ENCODE results near the gene TMEM43.

Gene TMEM43

DNA sequence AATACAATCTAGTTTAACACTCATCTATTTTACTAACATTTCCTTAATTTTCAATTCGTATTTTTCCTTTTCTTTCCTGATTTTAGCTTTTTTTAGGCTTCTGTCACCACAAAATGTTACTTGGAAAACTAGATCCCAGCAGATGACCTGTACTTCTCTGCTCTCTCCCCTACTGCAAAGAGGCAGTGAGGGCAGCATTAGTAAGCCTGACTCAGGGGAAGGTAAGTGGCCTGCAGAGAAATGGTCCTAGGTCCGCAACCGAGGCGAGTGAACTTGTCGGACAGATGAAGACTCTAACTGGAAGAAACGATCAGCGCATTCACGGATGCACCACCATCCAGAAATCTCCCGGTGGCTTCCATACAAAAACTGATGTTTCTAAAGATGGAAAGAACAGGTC lies 20.4 kb downstream of the TMEM43 start:
- Histone ChIP-seq H2BK120ac (ENCODE audit: low read depth, low read length) (no peak overlapping the region), H2BK12ac (ENCODE audit: low read length in 2 of 2) (peak overlapping the region in 1 of 2 experiments; percentile 44), H3K9me3 (ENCODE audit: control insufficient read depth, low read length) (no peaks in the 10 kb centered on the region), H3K4me1 (ENCODE audit: control insufficient read depth, insufficient read depth, low read depth, low read length) (peaks cover 31% of the 10 kb centered on the region), H2AK5ac (ENCODE audit: low read length, severe bottlenecking) (peak overlapping the region; percentile 3), H2AFZ (ENCODE audit: low read depth, low read length) (no peak overlapping the region), H3K23ac (ENCODE audit: low read length in 2 of 2) (no peak overlapping the region), H3K4ac (ENCODE audit: low read depth in 1 of 2, low read length in 2 of 2) (no peak overlapping the region), H2BK15ac (ENCODE audit: low read depth, poor library complexity, severe bottlenecking) (no peak overlapping the region), H3K27ac (ENCODE audit: low read length, poor library complexity, severe bottlenecking) (peak overlapping the region; percentile 12), H3K14ac (ENCODE audit: low read length in 2 of 2) (no peak overlapping the region), H4K8ac (ENCODE audit: low read length) (no peak overlapping the region), H3K18ac (ENCODE audit: low read depth in 1 of 2, low read length in 2 of 2) (peak overlapping the region in 1 of 2 experiments; percentile 81), H3K4me3 (ENCODE audit: insufficient read depth in 1 of 2, low read depth in 1 of 2, low read length in 2 of 2) (peak overlapping the region in 1 of 2 experiments; percentile 58), H3K79me1 (replicated peaks; ENCODE audit: low read length, poor library complexity, severe bottlenecking) (peaks cover 17% of the 10 kb centered on the region), H3K27me3 (ENCODE audit: control insufficient read depth in 1 of 2, insufficient read depth in 1 of 2, low read length in 2 of 2) (no peaks in the 10 kb centered on the region), H4K91ac (ENCODE audit: low read length) (no peak overlapping the region), H3K9ac (ENCODE audit: low read length) (peak overlapping the region; percentile 95), H3K4me2 (ENCODE audit: low read length, poor library complexity, severe bottlenecking) (no peak overlapping the region), H3K36me3 (ENCODE audit: control insufficient read depth in 1 of 2, insufficient read depth in 2 of 2, low read depth in 1 of 2, low read length in 2 of 2) (peaks cover 58 to 70% of the 10 kb centered on the region in 2 experiments), H2BK5ac (ENCODE audit: low read depth, low read length, poor library complexity, severe bottlenecking) (no peak overlapping the region)
- WGBS: 65% methylated on average over 9 of the region's 9 CpGs
- DNase-seq: peak; percentile 59

DNA sequence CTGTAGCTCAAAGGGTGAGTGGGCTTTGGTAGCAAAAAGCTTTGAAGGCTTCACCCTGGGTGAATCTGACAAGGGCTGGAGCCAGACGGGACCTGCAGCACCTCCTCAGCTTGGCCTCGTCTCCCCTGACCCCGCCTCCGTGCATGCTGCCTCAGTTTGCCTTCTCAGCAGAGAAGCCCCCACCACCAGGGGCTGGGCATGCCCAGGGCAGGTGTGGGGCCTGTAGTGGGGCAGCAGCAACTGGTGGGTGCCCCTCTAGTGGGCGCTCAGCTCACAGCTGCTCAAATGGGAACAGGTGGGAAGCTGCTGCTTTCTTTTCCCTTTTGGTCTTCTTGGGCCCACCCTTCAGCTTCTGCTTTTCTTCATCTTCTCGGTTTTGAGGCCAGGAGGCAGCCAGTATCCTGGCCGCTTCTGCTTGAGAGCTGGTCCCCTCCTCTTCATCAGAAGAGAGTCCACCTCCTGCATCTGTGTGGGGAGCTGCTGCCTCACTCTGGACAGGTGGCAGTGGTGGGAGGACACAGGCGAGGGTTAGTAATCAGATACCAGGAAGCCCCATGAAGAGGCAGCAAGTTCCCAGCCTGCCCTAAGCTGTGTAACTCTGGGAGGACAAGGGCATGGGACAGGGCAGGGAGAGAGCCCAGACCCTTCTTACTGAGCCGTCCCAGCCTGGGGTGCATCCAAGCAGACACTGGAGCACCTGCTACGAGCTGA lies 21.0 kb downstream of the TMEM43 start:
- Histone ChIP-seq H2BK15ac (ENCODE audit: low read depth, poor library complexity, severe bottlenecking) (peak overlapping the region; percentile 26), H3K27ac (ENCODE audit: low read length, poor library complexity, severe bottlenecking) (peak overlapping the region; percentile 12), H2AFZ (ENCODE audit: low read depth, low read length) (no peak overlapping the region), H3K23ac (ENCODE audit: low read length in 2 of 2) (no peak overlapping the region), H2BK12ac (ENCODE audit: low read length in 2 of 2) (peak overlapping the region in 1 of 2 experiments; percentile 26), H3K4me1 (ENCODE audit: control insufficient read depth, insufficient read depth, low read depth, low read length) (peaks cover 31% of the 10 kb centered on the region), H2BK5ac (ENCODE audit: low read depth, low read length, poor library complexity, severe bottlenecking) (no peak overlapping the region), H3K27me3 (ENCODE audit: control insufficient read depth in 1 of 2, insufficient read depth in 1 of 2, low read length in 2 of 2) (no peaks in the 10 kb centered on the region), H3K4ac (ENCODE audit: low read depth in 1 of 2, low read length in 2 of 2) (no peak overlapping the region), H3K9me3 (ENCODE audit: control insufficient read depth, low read length) (no peaks in the 10 kb centered on the region), H3K9ac (ENCODE audit: low read length) (peak overlapping the region; percentile 95), H3K36me3 (ENCODE audit: control insufficient read depth in 1 of 2, insufficient read depth in 2 of 2, low read depth in 1 of 2, low read length in 2 of 2) (peaks cover 58 to 70% of the 10 kb centered on the region in 2 experiments), H3K14ac (ENCODE audit: low read length in 2 of 2) (no peak overlapping the region), H4K91ac (ENCODE audit: low read length) (peak overlapping the region; percentile 77), H2AK5ac (ENCODE audit: low read length, severe bottlenecking) (peak overlapping the region; percentile 3), H4K8ac (ENCODE audit: low read length) (peak overlapping the region; percentile 45), H3K4me2 (ENCODE audit: low read length, poor library complexity, severe bottlenecking) (no peak overlapping the region), H3K4me3 (ENCODE audit: insufficient read depth in 1 of 2, low read depth in 1 of 2, low read length in 2 of 2) (peak overlapping the region in 1 of 2 experiments; percentile 12), H3K18ac (ENCODE audit: low read depth in 1 of 2, low read length in 2 of 2) (peak overlapping the region; percentile 50 to 56), H3K79me1 (replicated peaks; ENCODE audit: low read length, poor library complexity, severe bottlenecking) (peaks cover 15% of the 10 kb centered on the region), H2BK120ac (ENCODE audit: low read depth, low read length) (peak overlapping the region; percentile 58)
- 84% methylated on average over 10 of the region's 10 CpGs for WGBS
- no peak for DNase-seq

DNA sequence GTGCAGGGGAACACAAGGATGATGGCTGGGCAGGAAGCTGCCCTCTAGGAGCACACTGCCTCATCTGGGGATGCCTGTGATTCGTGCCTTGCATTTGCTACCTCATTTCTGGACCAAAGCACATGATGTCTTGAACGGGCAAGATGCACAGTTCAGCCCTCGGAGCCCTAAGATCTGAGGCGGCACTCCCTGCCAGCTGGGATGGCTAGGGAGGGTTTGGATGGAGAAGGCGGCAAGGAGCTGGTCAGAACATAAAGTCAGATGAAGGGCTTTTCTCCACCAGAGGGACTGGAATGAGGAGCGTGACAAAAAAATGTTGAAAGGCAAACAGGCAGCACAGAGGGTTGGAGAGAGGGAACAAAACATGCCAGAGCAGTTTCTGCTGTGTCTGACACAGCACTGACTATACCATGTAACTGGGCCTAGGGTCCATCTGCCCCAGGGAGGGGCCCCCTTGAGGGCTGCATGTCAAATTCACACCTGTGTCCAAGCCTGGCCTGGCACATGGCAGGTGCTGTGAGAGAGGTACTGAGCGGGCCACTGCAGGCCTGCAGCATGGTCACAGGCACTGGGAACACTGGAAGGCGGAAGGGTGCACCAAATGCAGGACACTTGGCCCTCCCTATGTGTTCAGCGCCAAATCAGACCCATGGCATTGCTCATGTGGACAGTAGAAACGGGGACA lies 21.7 kb downstream of the TMEM43 start:
- H3K4me2 ChIP-seq (ENCODE audit: low read length, poor library complexity, severe bottlenecking): no peak overlapping the region
- no peaks in the 10 kb centered on the region for H3K9me3 ChIP-seq (ENCODE audit: control insufficient read depth, low read length)
- no peak overlapping the region for H2BK15ac ChIP-seq (ENCODE audit: low read depth, poor library complexity, severe bottlenecking)
- peak overlapping the region; percentile 95 for H3K9ac ChIP-seq (ENCODE audit: low read length)
- H3K4ac ChIP-seq (ENCODE audit: low read depth in 1 of 2, low read length in 2 of 2): no peak overlapping the region
- peak overlapping the region; percentile 37 for H2AK5ac ChIP-seq (ENCODE audit: low read length, severe bottlenecking)
- DNase-seq: no peak
- no peak overlapping the region for H2BK120ac ChIP-seq (ENCODE audit: low read depth, low read length)
- 94% methylated on average over 10 of the region's 10 CpGs for WGBS
- H4K8ac ChIP-seq (ENCODE audit: low read length): no peak overlapping the region
- H3K79me1 ChIP-seq (replicated peaks; ENCODE audit: low read length, poor library complexity, severe bottlenecking): peaks cover 16% of the 10 kb centered on the region
- H3K4me3 ChIP-seq (ENCODE audit: insufficient read depth in 1 of 2, low read depth in 1 of 2, low read length in 2 of 2): no peak overlapping the region
- no peak overlapping the region for H3K14ac ChIP-seq (ENCODE audit: low read length in 2 of 2)
- peaks cover 31% of the 10 kb centered on the region for H3K4me1 ChIP-seq (ENCODE audit: control insufficient read depth, insufficient read depth, low read depth, low read length)
- no peak overlapping the region for H3K27ac ChIP-seq (ENCODE audit: low read length, poor library complexity, severe bottlenecking)
- no peak overlapping the region for H4K91ac ChIP-seq (ENCODE audit: low read length)
- peaks cover 59 to 70% of the 10 kb centered on the region in 2 experiments for H3K36me3 ChIP-seq (ENCODE audit: control insufficient read depth in 1 of 2, insufficient read depth in 2 of 2, low read depth in 1 of 2, low read length in 2 of 2)
- H2BK5ac ChIP-seq (ENCODE audit: low read depth, low read length, poor library complexity, severe bottlenecking): no peak overlapping the region
- no peak overlapping the region for H3K18ac ChIP-seq (ENCODE audit: low read depth in 1 of 2, low read length in 2 of 2)
- H3K23ac ChIP-seq (ENCODE audit: low read length in 2 of 2): no peak overlapping the region
- H2BK12ac ChIP-seq (ENCODE audit: low read length in 2 of 2): no peak overlapping the region
- no peaks in the 10 kb centered on the region for H3K27me3 ChIP-seq (ENCODE audit: control insufficient read depth in 1 of 2, insufficient read depth in 1 of 2, low read length in 2 of 2)
- no peak overlapping the region for H2AFZ ChIP-seq (ENCODE audit: low read depth, low read length)

DNA sequence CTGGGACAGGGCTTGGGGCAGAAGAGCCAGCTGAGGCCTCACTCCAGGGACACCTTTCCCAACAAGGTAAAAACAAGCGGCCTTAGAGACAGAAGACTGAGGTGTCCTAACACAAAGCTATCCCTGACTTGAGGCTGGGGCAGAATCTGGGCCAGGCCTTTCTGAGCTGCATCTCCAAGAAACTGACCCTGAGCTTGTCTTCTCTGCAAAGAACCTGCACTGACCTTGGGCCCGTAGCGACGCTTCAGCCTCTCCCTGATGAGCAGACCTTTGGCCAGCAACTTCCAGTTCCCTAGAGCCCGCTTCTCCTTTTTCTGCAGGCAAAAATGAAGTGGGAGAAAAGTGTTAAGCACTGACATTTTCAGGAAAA lies 22.2 kb downstream of the TMEM43 start:
- H3K4me2 ChIP-seq (ENCODE audit: low read length, poor library complexity, severe bottlenecking): no peak overlapping the region
- no peaks in the 10 kb centered on the region for H3K9me3 ChIP-seq (ENCODE audit: control insufficient read depth, low read length)
- no peak overlapping the region for H4K91ac ChIP-seq (ENCODE audit: low read length)
- no peak overlapping the region for H2BK15ac ChIP-seq (ENCODE audit: low read depth, poor library complexity, severe bottlenecking)
- H2AFZ ChIP-seq (ENCODE audit: low read depth, low read length): no peak overlapping the region
- H3K27me3 ChIP-seq (ENCODE audit: control insufficient read depth in 1 of 2, insufficient read depth in 1 of 2, low read length in 2 of 2): no peaks in the 10 kb centered on the region
- H3K23ac ChIP-seq (ENCODE audit: low read length in 2 of 2): no peak overlapping the region
- no peak overlapping the region for H3K18ac ChIP-seq (ENCODE audit: low read depth in 1 of 2, low read length in 2 of 2)
- no peak for DNase-seq
- WGBS: 100% methylated on average over 4 of the region's 5 CpGs
- H3K14ac ChIP-seq (ENCODE audit: low read length in 2 of 2): no peak overlapping the region
- no peak overlapping the region for H4K8ac ChIP-seq (ENCODE audit: low read length)
- H2BK120ac ChIP-seq (ENCODE audit: low read depth, low read length): no peak overlapping the region
- H3K36me3 ChIP-seq (ENCODE audit: control insufficient read depth in 1 of 2, insufficient read depth in 2 of 2, low read depth in 1 of 2, low read length in 2 of 2): peaks cover 59 to 70% of the 10 kb centered on the region in 2 experiments
- no peak overlapping the region for H2BK12ac ChIP-seq (ENCODE audit: low read length in 2 of 2)
- H2BK5ac ChIP-seq (ENCODE audit: low read depth, low read length, poor library complexity, severe bottlenecking): no peak overlapping the region
- no peak overlapping the region for H3K27ac ChIP-seq (ENCODE audit: low read length, poor library complexity, severe bottlenecking)
- peaks cover 29% of the 10 kb centered on the region for H3K4me1 ChIP-seq (ENCODE audit: control insufficient read depth, insufficient read depth, low read depth, low read length)
- H2AK5ac ChIP-seq (ENCODE audit: low read length, severe bottlenecking): peak overlapping the region; percentile 37
- H3K9ac ChIP-seq (ENCODE audit: low read length): no peak overlapping the region
- peaks cover 16% of the 10 kb centered on the region for H3K79me1 ChIP-seq (replicated peaks; ENCODE audit: low read length, poor library complexity, severe bottlenecking)
- H3K4ac ChIP-seq (ENCODE audit: low read depth in 1 of 2, low read length in 2 of 2): no peak overlapping the region
- H3K4me3 ChIP-seq (ENCODE audit: insufficient read depth in 1 of 2, low read depth in 1 of 2, low read length in 2 of 2): no peak overlapping the region
